ENCODE data around the gene HS3ST3A1. TPM values are rescaled to one million over a fixed set of nuclear protein-coding genes. Genes with fewer than 3 reads are reported as not detected.

Gene HS3ST3A1
- total and polyA plus RNA-seq, 2 of the 8 experiments (the other 6 are each of a cell fraction or from before 2014, with no cell fraction given) = 5.4 to 5.7 TPM

GRCh38 chr17:13626703-13627102 is 25.0 kb upstream of the HS3ST3A1 start:
- FAIRE-seq (no peak), DNase-seq (ENCODE audit: low read depth in 1 of 2, low spot score in 2 of 2) (no peak)
- Histone ChIP-seq H3K4me3 (ENCODE audit: extremely low read depth in 1 of 4, insufficient read depth in 2 of 4, low read depth in 3 of 4, low read length in 4 of 4) (no peak overlapping the region), H3K9ac (replicated peaks in 1 of 4; ENCODE audit: extremely low read depth in 1 of 4, low read depth in 3 of 4, low read length in 3 of 4) (no peak overlapping the region), H3K14ac (ENCODE audit: insufficient read length) (no peak overlapping the region), H2BK120ac (replicated peaks; ENCODE audit: low read depth, low read length) (no peak overlapping the region), H3K4me2 (ENCODE audit: insufficient read depth in 1 of 2, low read depth in 2 of 2, low read length in 2 of 2) (no peak overlapping the region), H4K5ac (ENCODE audit: insufficient read length, low read depth, low read length) (no peak overlapping the region), H3K18ac (ENCODE audit: extremely low read depth, low read length) (no peak overlapping the region), H3K27ac (ENCODE audit: low read depth, low read length) (no peak overlapping the region), H3K79me1 (ENCODE audit: low read depth, low read length) (no peaks in the 10 kb centered on the region), H2AK5ac (ENCODE audit: low read depth, low read length) (no peak overlapping the region), H3K23me2 (ENCODE audit: low read depth, low read length) (no peaks in the 10 kb centered on the region), H2BK20ac (ENCODE audit: low read length) (no peak overlapping the region), H2BK5ac (ENCODE audit: low read depth, low read length) (no peak overlapping the region), H3K4me1 (replicated peaks in 1 of 4; ENCODE audit: control insufficient read depth in 3 of 4, insufficient read depth in 4 of 4, low read length in 3 of 4) (no peaks in the 10 kb centered on the region), H3K56ac (replicated peaks; ENCODE audit: insufficient read length, low read depth, low read length) (no peak overlapping the region), H2AFZ (ENCODE audit: low read length) (no peak overlapping the region), H4K91ac (replicated peaks; ENCODE audit: insufficient read length, low read length) (no peak overlapping the region), H4K20me1 (replicated peaks in 1 of 2; ENCODE audit: control insufficient read depth in 1 of 2, insufficient read depth in 2 of 2, low read length in 2 of 2) (no peaks in the 10 kb centered on the region), H3K79me2 (ENCODE audit: control insufficient read depth in 1 of 2, insufficient read depth in 2 of 2, low read length in 2 of 2) (no peaks in the 10 kb centered on the region), H3K9me3 (ENCODE audit: insufficient read depth in 2 of 2, low read depth in 1 of 2, low read length in 1 of 2) (no peaks in the 10 kb centered on the region), H2BK15ac (ENCODE audit: low read length) (no peak overlapping the region), H4K8ac (ENCODE audit: extremely low read depth, insufficient read depth, low read length) (no peak overlapping the region), H2BK12ac (ENCODE audit: low read depth, low read length) (no peak overlapping the region), H3K36me3 (ENCODE audit: control insufficient read depth in 2 of 4, insufficient read depth in 4 of 4, low read length in 3 of 4) (no peaks in the 10 kb centered on the region), H3K27me3 (replicated peaks in 1 of 4; ENCODE audit: control insufficient read depth in 3 of 4, extremely low read depth in 1 of 4, insufficient read depth in 3 of 4, low read length in 3 of 4) (no peaks in the 10 kb centered on the region), H3K4ac (replicated peaks; ENCODE audit: insufficient read length, low read depth, low read length) (no peak overlapping the region), H3K23ac (ENCODE audit: insufficient read length) (no peak overlapping the region)
- TF ChIP-seq EGR1 (IDR thresholded peaks at IDR 0.05; ENCODE audit: borderline replicate concordance, low read depth, low read length) = no peak
- no peak for TF ChIP-seq SAP30 (IDR thresholded peaks at IDR 0.05; ENCODE audit: insufficient read depth, insufficient replicate concordance, low read length)
- no peak for TF ChIP-seq EZH2 (IDR thresholded peaks at IDR 0.05; ENCODE audit: low read depth, low read length, severe bottlenecking)
- no peak for TF ChIP-seq POLR2A (IDR thresholded peaks at IDR 0.05; ENCODE audit: control extremely low read depth in 1 of 2, low read depth in 2 of 2, low read length in 2 of 2)
- TF ChIP-seq TEAD4 (IDR thresholded peaks at IDR 0.05; ENCODE audit: low read depth, low read length) = no peak
- no peak for TF ChIP-seq MAX (IDR thresholded peaks at IDR 0.05)
- TF ChIP-seq PHF8 (conservative IDR thresholded peaks at IDR 0.05; ENCODE audit: low read depth, low read length) = no peak
- TF ChIP-seq YY1 (IDR thresholded peaks at IDR 0.05; ENCODE audit: low read depth, low read length) = no peak
- no peak for TF ChIP-seq RBBP5 (IDR thresholded peaks at IDR 0.05; ENCODE audit: borderline replicate concordance, low read depth, low read length)
- TF ChIP-seq HDAC2 (IDR thresholded peaks at IDR 0.05; ENCODE audit: borderline replicate concordance in 1 of 2, low read depth in 2 of 2, low read length in 2 of 2) = no peak
- TF ChIP-seq MAFK (IDR thresholded peaks at IDR 0.05; ENCODE audit: low read depth, low read length) = no peak
- WGBS, 2 experiments (ENCODE audit: extremely low coverage in 1 of 2, insufficient coverage in 1 of 2, insufficient read length in 1 of 2, insufficient replicate concordance in 2 of 2, low coverage in 1 of 2, low lambda C conversion rate in 2 of 2, missing lambda C conversion rate in 1 of 2) = 97% methylated on average over 1 of the region's 1 CpG; no CpG with 5 or more reads in 1 of the 2 experiments
- POLR2A ChIA-PET (ENCODE audit: partially characterized antibody) = no interaction called here
- CTCF ChIA-PET (ENCODE audit: partially characterized antibody) = no interaction called here
